HG02642 (cell line): ENCODE measurements around the gene TENM3.

Experiments used
- ATAC-seq: cut with Tn5 transposase; IDR thresholded peaks from one replicate; pipeline ENCODE4 v1.9.1; 2021; ENCODE audit warnings: mild to moderate bottlenecking; ENCODE audit not compliant: unreplicated experiment, poor library complexity

TENM3 gene

DNA sequence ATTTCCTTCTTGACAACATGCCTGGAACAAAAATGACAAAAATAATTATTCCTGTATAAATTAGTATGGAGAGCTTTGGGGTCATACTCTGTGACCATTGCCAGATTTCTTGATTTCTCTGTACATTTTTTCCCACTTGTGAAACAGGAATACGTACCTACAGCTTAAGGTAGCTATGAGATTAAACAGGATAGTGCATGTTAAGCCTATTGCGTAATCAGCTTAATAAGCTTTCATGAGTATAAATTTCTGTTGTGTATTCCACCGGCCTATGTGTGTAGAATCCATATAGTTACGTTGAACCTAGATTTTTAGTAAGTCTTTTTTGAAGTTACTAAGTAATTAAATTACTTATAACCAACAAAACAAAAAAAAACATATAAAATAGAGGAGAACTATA is 339.0 kb downstream of the TENM3 start:
- ATAC-seq: no peak

DNA sequence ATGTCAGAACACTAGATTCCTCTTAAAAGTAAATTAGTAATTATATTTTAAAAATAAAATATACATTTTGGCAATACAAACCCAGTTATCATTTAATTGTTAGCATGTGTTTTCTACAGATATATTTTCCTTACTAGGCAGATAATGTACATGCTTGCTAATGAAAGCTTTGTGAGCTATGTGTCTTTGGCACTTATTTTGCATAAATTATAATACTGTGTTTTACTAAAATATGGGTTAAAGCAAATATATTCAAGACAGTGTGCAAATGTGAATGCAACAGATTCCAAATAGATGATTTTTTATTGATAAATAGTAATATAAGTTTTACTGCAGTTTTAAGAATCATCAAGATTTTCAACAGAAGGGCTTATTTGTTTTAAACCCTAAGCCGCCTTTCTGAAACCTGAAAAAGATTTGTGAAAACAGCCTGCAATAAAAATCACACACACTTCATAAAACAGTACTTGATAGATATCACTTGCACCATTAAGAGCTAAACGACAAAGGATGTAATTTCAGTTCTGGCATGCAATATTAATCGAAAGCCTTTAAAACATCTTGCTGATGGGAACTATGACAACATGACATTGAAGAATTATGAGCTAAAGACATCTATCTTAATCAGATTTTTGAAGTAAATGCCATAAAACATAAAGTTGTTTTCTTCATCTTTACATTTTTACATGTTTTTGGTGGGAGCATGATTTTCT is 340.7 kb downstream of the TENM3 start:
- ATAC-seq: no peak

DNA sequence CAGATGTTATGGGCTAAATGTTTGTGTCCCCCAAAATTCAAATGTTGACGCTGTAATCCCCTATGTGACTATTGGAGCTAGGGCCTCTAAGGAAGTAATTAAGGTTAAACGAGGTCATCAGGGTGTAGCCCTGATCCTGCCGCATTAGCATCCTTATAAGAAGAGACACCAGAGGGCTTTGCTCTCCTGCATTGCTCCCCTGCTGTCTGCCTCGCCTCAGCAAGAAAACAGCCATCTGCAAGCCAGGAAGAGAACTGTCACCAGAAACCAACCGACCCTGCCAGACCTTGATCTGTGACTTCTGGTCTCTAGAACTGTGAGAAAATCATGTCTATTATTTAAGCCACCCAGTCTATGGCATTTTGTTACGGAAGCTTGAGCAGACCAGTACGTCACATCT is 342.1 kb downstream of the TENM3 start:
- no peak for ATAC-seq

DNA sequence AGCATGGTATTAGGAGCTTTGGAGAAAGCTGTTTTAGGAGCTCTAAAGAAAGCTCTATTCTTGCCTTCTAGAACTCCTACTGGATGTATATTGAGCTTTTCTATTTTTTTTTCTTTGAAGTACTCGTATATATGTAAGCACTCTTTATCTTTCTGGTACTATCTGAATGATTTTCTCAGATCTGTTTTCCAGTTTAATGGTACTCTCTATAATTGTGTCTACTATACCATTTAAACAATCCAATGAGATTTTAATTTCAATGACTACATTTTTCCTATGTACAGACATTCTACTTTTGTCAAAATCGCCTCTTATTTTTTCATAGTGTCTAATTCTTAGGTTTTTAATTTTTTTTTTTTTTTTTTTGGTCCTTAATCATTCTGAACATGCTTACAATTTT is 345.9 kb downstream of the TENM3 start:
- ATAC-seq: no peak

DNA sequence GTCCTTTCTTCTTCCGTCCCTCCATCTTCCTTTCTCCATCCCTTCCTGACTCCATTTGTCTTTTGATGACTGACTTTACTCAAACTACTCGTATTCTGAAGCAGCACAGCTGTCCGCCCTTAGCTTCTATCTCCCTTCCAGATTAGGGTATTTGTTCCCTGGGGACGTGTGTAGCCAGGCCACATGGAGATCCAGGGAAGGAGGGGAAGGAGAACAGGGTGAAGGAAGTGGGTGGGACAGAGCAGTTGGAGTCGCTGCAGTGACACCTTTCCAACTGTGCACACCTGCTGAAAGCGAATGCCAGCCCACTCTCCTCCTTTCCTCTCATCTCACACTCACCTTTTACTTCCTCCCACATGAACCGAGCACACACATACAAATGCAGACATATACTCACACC is 350.2 kb downstream of the TENM3 start:
- no peak for ATAC-seq

DNA sequence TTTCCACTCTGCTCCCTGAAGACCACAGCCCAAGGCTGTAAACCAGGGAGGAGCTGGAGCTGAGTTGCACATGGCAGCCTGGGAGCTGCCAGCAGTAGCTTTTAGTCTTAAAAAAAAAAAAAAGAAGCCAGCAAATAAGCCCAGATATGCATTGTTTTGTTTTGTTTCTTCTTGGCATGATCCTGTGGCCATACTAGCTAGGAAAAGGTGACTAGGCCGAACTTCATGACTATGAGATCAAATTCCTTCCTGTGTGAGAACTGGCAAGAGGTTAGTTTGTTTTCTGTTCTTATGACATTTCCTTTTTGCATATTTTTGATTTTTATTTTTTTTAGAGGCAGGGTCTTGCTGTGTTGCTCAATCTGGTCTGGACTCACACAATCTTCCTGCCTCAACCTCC is 350.7 kb downstream of the TENM3 start:
- ATAC-seq: no peak

DNA sequence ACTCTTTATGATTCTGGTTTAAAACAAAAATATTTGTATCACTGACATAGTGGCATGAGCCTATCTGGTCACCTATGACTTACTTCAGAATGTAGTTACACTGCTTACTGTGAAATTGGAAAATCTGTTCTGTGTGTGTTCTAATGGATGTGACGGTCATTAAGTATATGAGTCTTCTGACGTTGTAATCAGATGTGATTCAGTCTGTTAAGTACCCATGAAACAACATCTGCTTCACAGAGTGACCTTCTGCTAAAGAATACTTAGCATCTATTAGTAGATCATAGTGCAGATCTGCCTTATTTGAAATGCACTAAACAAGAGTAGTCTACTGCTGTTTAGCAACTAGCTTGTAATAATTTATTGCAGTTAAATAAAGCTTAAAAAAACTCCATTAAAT is 356.9 kb downstream of the TENM3 start:
- ATAC-seq: no peak

DNA sequence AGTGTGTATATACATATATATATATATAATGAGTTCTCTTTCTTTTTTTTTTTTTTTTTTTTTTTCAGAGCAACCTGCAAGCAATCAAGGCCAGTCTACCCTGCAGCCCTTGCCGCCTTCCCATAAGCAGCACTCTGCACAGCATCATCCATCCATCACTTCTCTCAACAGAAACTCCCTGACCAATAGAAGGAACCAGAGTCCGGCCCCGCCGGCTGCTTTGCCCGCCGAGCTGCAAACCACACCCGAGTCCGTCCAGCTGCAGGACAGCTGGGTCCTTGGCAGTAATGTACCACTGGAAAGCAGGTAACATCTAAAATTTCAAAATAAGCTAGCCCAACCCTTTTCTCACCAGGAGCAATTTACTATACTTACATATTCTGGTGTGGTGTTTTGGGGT is 357.7 kb downstream of the TENM3 start:
- ATAC-seq: no peak

DNA sequence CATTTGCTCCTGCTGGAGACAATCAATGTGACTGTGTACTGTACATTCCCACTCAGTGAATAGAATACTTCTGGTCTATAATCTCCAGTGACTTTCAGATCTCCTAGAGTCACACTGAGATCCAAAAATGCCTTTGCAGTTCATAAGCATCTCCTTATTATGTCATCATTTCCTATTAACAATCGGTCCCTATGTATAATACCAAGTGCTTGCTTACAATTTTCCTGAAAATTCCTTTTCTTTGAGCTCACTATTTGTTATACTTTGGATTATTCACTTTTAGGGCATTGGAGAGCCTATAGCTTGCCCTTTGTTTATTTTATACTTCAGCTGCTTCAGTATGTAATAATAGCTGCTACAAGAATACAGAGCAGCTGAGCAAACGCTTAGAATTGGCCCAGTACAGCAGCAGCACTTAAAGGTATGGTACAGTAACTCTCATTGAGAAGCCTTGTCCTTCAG is 361.0 kb downstream of the TENM3 start:
- ATAC-seq: no peak

DNA sequence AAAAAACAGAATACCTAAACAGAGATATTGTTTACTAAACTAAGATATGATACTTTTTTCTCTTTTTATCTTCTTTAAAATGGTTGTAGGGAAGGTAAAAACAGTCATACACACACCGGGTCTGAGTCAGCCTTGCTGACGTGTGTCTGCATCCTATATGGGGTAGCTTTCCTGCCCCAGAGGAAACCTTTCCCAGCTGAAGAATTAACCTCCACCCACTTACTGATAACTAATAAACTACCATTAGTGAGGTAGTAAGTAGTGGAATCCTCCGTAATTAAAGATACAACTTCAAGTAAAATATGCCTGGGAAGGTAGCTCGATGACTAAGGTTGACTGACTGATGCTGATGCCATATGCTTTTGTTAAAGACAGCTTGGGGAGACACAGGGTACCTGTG is 361.8 kb downstream of the TENM3 start:
- no peak for ATAC-seq

DNA sequence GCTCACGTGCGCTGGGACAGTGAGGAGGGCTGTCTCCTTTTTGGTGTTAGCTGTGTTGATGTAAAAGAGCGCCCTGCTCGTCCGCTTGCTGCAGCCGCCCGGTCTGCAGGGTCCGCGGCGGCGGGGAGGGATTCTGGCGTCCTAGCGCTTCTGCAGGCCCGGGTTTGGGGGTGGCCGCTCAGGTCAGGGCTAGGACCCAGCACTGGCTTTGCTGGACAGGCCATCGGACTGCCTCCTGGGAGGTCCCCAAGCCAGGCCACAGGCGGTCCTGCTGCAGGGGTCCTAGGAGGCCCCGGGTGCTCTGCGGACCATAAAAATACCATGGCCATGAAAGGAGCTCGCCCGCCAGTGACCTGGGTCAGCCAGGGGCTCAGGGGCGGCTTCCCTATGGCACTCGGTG is 365.3 kb downstream of the TENM3 start:
- no peak for ATAC-seq

DNA sequence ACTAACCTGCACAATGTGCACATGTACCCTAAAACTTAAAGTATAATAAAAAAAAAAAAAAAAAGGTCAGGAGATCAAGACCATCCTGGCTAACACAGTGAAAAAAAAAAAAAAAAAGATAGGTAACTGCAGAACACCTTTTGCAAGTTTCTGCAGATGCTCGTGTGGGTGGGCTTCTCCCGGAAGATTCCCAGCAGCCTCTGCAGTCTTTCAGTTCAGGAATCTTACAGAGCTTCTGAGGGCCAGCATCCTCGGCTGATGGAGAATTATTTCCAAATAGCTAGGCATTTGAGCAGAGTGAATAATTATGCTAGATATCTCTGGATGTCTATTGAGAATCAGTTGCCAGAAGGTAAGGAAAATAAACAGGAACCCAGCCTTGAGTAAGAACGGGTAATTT is 373.3 kb downstream of the TENM3 start:
- no peak for ATAC-seq

DNA sequence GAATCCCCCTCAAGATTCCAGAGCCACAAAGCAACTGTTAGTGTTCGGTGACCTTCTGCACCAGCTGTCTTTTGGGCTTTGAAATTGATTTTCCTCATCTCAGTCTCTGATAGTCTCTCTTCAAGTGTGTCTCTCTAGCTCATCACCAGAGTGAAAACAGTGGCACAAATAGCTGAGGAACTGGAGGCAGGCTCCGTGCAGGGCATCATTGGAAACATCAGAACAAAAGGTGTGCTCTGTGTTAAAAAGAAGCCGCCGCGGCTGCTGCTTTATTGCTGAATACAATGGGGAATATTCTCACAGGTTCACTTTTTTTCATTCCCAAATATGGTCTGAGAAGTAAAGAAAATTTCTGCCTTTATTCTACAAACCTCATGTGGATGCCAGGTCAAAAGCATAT is 376.5 kb downstream of the TENM3 start:
- ATAC-seq: no peak

DNA sequence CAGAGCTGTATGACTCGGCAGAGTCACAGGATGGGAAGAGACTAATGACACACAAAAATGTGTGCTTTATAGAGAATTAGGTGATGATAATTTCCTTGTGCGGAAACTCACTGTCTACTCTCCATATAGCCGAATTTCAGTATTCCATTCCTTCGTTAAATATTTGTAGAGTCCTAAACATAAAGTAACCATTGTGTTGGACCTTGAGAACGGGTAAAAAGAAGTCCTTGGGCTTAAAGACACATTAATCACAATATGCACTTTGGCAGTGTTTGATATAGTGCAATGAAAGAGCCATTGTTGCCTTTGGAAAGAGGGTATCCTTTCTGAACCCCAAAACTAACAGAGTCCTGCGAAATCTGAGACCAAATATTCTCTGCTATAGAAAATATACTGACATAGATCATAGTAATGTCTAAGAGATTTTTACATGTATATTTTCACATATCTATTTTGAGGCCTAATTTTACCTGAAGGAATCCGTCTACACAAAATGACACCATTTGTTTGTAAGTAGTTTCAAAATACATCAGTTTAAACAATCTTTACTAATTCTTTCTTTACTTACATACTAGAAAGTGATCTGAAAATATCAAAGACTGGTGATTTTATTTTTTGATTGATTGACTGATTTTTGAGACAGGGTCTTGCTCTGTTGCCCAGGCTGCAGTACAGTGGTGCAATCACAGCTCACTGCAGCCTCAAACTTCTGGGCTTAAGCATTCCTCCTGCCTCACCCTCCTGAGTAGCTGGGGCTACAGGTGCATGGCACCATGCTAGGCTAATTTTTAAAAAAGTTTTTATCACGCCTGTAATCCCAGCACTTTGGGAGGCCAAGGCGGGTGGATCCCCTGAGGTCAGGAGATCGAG is 377.1 kb downstream of the TENM3 start:
- ATAC-seq: no peak

DNA sequence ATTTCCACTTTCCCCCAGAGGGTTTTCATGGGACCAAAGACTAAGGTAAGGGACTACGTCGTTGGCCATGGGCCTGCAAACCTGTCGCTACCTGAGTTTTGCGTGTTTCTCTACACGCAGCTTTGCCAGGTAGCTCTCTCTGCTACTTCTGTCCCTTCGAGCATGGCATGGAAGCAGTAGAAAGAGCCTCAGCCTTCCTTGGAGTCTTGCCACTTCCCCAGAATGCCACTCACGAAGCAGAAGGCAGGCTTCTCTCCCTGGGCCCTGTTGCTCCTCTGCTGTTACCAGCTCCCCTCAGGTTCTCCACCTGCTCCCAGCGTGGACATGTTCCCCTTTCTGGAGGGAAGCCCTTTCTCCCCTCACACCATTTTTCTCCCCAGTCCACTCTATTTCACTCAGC is 381.1 kb downstream of the TENM3 start:
- ATAC-seq: no peak

DNA sequence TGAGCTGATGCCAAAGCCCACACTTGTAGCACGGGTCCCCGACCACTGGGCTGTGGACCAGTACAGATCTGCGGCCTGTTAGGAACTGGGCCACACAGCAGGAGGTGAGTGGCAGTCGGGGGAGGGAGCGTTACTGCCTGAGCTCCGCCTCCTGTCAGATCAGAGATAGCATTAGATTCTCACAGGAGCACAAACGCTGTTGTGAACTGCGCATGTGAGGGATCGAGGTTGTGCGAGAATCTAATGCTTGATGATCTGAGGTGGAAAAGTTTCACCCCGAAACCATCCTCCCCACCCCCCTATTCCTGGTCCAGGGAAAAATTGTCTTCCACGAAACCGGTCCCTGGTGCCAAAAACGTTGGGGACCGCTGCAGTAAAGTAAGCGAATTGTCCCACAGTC is 382.0 kb downstream of the TENM3 start:
- ATAC-seq: no peak

DNA sequence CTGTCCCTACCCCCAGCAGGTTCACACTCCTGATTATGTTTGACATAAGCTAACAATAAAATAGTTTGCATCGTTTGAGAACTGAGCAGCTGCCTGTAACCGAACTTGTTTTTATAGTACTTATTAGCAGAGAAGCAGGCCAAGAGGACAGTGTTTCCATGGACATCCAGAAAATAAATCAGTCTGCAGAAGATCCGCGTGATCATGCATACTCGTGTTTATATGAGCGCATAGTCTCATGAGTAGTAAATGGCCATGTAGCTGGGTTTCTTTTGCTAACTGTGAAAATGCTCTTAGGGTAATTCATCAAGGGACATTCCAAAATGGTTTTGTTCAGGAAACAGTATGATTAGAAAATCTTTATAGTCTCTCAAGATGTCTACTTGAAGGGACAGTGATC is 384.8 kb downstream of the TENM3 start:
- ATAC-seq: no peak

DNA sequence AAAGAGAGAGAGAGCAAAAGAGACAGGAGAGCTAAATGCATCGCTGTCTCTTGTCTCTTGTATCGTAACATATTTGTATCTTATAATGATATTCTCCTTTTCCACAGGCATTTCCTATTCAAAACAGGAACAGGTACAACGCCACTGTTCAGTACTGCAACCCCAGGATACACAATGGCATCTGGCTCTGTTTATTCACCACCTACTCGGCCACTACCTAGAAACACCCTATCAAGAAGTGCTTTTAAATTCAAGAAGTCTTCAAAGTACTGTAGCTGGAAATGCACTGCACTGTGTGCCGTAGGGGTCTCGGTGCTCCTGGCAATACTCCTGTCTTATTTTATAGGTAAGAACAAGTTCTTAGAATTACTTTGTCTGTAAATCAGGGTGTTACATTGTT is 385.3 kb downstream of the TENM3 start:
- no peak for ATAC-seq

DNA sequence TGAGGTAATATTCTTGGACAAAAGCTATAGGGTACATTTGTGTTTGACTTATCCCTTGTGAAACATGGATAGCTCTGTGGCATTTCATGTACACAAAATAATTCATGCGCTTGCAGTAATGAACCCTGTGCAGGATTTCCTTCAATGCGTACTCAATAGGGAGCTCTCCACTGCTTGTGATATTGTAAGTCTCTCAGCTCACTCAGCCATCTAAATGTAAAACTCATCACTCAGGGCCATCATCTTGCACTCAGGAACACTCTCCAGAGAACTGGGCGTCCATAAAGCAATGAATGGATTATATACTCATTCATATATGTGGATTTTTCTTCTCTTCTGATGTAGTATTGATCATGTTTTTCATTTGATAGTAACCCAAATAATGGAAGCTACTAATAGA is 385.9 kb downstream of the TENM3 start:
- ATAC-seq: no peak

DNA sequence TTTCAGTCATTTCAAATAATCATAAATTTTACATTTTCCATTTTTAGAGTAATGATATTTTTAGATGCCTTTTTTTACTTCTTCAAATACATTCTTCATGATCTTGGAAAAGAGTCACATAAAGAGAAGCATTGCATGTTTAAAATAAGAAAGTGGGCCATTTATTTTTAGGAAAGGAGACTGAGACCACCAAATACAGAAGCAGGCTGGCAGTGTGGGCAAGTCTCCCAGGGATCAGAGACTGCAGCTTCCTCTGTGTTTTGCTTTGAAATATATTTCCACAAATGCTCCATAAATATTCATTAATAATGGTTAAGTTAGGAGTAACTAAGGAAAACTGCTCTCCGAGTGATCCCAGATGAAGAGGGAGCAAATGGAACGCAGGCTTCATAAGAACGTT is 397.3 kb downstream of the TENM3 start:
- no peak for ATAC-seq

DNA sequence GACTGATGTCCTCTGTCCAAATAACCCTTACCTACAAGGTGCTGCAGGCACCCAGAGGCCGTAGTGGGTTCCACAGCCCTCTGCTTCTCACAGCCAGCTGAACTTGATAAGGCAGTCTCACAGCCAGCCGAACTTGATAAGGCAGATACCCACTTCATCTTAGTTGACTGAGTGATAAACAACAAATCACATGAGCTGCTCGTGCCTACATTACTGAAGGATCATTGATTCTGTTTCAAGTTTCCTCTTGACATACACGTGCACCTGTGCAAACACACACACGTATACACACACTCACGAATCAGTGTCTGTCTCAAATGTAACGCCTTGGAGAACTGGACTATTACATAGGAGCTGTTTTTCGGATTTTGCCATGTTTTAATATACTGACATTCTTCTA is 397.7 kb downstream of the TENM3 start:
- ATAC-seq: no peak

DNA sequence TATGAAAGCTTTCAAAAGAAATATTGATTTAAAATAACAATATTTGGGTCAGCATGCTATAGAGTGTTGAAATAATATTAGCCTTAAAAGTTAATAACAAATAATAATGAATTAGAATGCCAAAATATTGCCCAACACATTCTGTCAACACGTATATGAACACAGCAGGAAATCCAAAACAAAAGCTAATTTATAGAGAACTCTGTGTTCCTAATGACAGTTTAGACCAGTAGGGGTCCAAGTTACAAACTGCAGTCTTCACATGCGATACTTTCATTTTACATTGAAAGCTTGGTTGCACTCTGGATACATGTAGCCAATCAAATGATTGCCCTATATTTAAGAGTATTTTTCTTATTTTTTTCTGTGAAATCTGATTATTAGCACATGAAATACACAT is 399.6 kb downstream of the TENM3 start:
- ATAC-seq: peak; percentile 55
